Measurements from ENCODE around the gene CCDC30. TPM values are rescaled to one million over a fixed set of nuclear protein-coding genes. Genes with fewer than 3 reads are reported as not detected.

CCDC30 gene
- total RNA-seq, 1 donor from 2014 or later: 2.0 TPM

- Histone ChIP-seq H3K4me1 (no peaks in the 10 kb centered on the region), H3K79me2 (ENCODE audit: low read depth) (no peaks in the 10 kb centered on the region), H2AFZ (replicated peaks) (no peak overlapping the region), H3K4me2 (no peak overlapping the region), H3K9ac (no peak overlapping the region), H3K27me3 (no peaks in the 10 kb centered on the region), H3K4me3 (no peak overlapping the region), H3F3A (ENCODE audit: low read depth) (no peaks in the 10 kb centered on the region), H3K36me3 (no peaks in the 10 kb centered on the region), H3K27ac (no peak overlapping the region), H4K20me1 (ENCODE audit: low read depth) (no peaks in the 10 kb centered on the region), H3K9me3 (ENCODE audit: low read depth) (no peaks in the 10 kb centered on the region)
- Mint-ChIP-seq H3K27me3 (ENCODE audit: insufficient read depth, low read depth) (peaks cover 2% of the 10 kb centered on the region), H3K36me3 (no peaks in the 10 kb centered on the region), H3K4me1 (no peaks in the 10 kb centered on the region), H3K27ac (no peak overlapping the region), H3K4me3 (no peak overlapping the region), H3K9me3 (no peaks in the 10 kb centered on the region)
- no peak for DNase-seq (ENCODE audit: low spot score)
- TF ChIP-seq EZH2phosphoT487 (IDR thresholded peaks at IDR 0.05): no peak
- TF ChIP-seq, protein P1, sequence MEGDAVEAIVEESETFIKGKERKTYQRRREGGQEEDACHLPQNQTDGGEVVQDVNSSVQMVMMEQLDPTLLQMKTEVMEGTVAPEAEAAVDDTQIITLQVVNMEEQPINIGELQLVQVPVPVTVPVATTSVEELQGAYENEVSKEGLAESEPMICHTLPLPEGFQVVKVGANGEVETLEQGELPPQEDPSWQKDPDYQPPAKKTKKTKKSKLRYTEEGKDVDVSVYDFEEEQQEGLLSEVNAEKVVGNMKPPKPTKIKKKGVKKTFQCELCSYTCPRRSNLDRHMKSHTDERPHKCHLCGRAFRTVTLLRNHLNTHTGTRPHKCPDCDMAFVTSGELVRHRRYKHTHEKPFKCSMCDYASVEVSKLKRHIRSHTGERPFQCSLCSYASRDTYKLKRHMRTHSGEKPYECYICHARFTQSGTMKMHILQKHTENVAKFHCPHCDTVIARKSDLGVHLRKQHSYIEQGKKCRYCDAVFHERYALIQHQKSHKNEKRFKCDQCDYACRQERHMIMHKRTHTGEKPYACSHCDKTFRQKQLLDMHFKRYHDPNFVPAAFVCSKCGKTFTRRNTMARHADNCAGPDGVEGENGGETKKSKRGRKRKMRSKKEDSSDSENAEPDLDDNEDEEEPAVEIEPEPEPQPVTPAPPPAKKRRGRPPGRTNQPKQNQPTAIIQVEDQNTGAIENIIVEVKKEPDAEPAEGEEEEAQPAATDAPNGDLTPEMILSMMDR (IDR thresholded peaks at IDR 0.05): no peak
- no peak for TF ChIP-seq EZH2 (IDR thresholded peaks at IDR 0.05)
Measured at GRCh38 chr1:42639116-42639515, 176.0 kb downstream of the CCDC30 start.

DNA sequence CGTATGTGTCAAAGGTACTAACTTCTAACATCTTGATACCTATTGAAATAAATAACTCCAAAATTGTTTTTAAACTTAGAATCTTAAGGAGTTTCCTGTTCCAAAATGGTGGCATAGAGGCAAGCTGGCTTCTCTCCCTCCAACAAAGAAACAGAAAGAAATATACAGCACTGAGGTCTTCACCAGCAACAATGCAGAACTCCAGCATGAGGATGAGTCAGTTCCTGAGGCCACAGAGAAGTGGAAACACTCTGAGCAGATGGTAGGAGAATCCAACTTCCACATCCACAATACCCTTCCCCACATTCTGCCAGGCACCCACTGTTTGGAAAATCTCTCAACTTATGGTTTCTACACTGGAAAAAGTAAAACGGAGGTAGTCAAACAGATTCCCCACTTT lies 183.0 kb downstream of the CCDC30 start:
- no peaks in the 10 kb centered on the region for H3K4me1 Mint-ChIP-seq
- no peak overlapping the region for H3K27ac ChIP-seq
- peaks cover 18% of the 10 kb centered on the region for H3K36me3 Mint-ChIP-seq
- H2AFZ ChIP-seq (replicated peaks): no peak overlapping the region
- peaks cover 25% of the 10 kb centered on the region for H3K27me3 ChIP-seq
- TF ChIP-seq EZH2 (IDR thresholded peaks at IDR 0.05): no peak
- TF ChIP-seq, protein P1 (IDR thresholded peaks at IDR 0.05): no peak
- H3K9ac ChIP-seq: no peak overlapping the region
- no peak for DNase-seq (ENCODE audit: low spot score)
- no peaks in the 10 kb centered on the region for H3K36me3 ChIP-seq
- no peaks in the 10 kb centered on the region for H3F3A ChIP-seq (ENCODE audit: low read depth)
- H4K20me1 ChIP-seq (ENCODE audit: low read depth): no peaks in the 10 kb centered on the region
- no peak overlapping the region for H3K4me2 ChIP-seq
- no peak overlapping the region for H3K4me3 Mint-ChIP-seq
- H3K9me3 Mint-ChIP-seq: no peaks in the 10 kb centered on the region
- H3K9me3 ChIP-seq (ENCODE audit: low read depth): no peaks in the 10 kb centered on the region
- no peaks in the 10 kb centered on the region for H3K79me2 ChIP-seq (ENCODE audit: low read depth)
- H3K27ac Mint-ChIP-seq: no peak overlapping the region
- no peaks in the 10 kb centered on the region for H3K4me1 ChIP-seq
- no peaks in the 10 kb centered on the region for H3K27me3 Mint-ChIP-seq (ENCODE audit: insufficient read depth, low read depth)
- no peak overlapping the region for H3K4me3 ChIP-seq

DNA sequence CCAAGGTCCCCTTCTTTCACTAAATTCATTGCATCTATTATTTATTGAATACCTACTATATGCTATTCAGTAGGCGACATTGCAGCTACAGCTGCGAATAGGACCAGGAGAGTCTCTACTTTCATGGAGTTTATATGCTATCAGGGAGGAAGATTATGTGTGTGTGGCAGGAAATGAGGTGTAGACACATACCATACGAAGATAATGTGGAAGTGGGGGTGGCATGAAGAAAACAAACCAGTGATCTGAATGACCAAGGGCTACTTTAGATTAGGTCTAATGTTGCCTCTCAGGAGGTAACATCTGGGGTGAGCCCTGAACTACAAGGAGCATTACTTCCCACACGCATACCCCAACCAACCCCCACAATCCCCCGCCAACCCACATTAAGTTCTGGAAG lies 194.1 kb downstream of the CCDC30 start:
- Histone ChIP-seq H3K9me3 (ENCODE audit: low read depth) (no peaks in the 10 kb centered on the region), H4K20me1 (ENCODE audit: low read depth) (no peaks in the 10 kb centered on the region), H3K27me3 (peaks cover 23% of the 10 kb centered on the region), H3K4me3 (no peak overlapping the region), H3K9ac (no peak overlapping the region), H3K79me2 (ENCODE audit: low read depth) (peaks cover 19% of the 10 kb centered on the region), H3K27ac (no peak overlapping the region), H3K4me1 (peaks cover 11% of the 10 kb centered on the region), H3K4me2 (peak overlapping the region; percentile 93), H2AFZ (replicated peaks) (peak overlapping the region; percentile 95), H3F3A (ENCODE audit: low read depth) (peaks cover 11% of the 10 kb centered on the region), H3K36me3 (no peaks in the 10 kb centered on the region)
- peak overlapping the region; percentile 54 for H3K27ac Mint-ChIP-seq
- peaks cover 9% of the 10 kb centered on the region for H3K36me3 Mint-ChIP-seq
- TF ChIP-seq EZH2 (IDR thresholded peaks at IDR 0.05) (no peak), EZH2phosphoT487 (IDR thresholded peaks at IDR 0.05) (no peak)
- TF ChIP-seq, protein P1 (IDR thresholded peaks at IDR 0.05): no peak
- H3K4me3 Mint-ChIP-seq: peak overlapping the region; percentile 95
- DNase-seq (ENCODE audit: low spot score): no peak
- peaks cover 2% of the 10 kb centered on the region for H3K27me3 Mint-ChIP-seq (ENCODE audit: insufficient read depth, low read depth)
- H3K4me1 Mint-ChIP-seq: peaks cover 24% of the 10 kb centered on the region
- H3K9me3 Mint-ChIP-seq: no peaks in the 10 kb centered on the region

Measured in neural progenitor cell (in vitro differentiated cells).